ENCODE measurements around the gene ZNF775.

DNA sequence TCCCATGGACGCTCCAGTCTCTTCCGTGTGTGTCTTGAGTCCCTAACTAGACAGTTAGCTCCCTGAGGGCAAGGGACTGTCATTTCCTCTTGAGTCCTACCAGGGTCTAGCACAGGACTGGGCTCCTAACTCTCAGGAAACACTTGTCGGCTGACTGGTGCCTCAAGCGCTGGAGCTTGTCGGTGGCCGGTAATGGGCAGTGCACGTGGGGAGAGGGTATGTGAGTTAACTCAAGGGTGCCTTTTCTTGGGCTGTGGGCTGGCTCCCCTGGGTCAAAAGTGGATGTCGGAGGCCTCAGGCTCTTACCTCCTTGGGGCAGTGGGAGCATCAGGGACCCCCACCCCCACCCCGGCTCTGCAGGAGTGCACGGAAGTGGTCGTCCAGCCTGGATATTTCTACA, 32.9 kb downstream of the ZNF775 start:
- TF ChIP-seq CTCF (conservative IDR thresholded peaks at IDR 0.05) (no peak), EZH2 (IDR thresholded peaks at IDR 0.05; ENCODE audit: low read depth) (no peak)
